Astrocyte (in vitro differentiated cells and primary cell): ENCODE measurements around the gene WDR45B.

Source experiments
- CTCF ChIP-seq: IDR thresholded peaks from 2 replicates; pipeline ENCODE4 v1.5.1; 2011; ENCODE audit warnings: low read depth, mild to moderate bottlenecking, inconsistent platforms, low read length, moderate library complexity; ENCODE audit not compliant: insufficient read depth
- EZH2 ChIP-seq: IDR thresholded peaks from 2 replicates; pipeline ENCODE4 v1.6.1; 2012; ENCODE audit warnings: mild to moderate bottlenecking, low read length, inconsistent platforms; ENCODE audit not compliant: insufficient read depth

GRCh38 chr17:82568997-82569393 is 79.2 kb downstream of the WDR45B start:
- TF ChIP-seq CTCF, result no peak
- TF ChIP-seq EZH2, result no peak
